Upper lobe of right lung (tissue), 1 donor: Measurements from ENCODE around the gene SLC35E2B. TPM values are rescaled to one million over a fixed set of nuclear protein-coding genes. Genes with fewer than 3 reads are reported as not detected.
A peak's percentile ranks its signal among the peaks of the same experiment; 100 is the strongest.

Source experiments
- ATAC-seq: fragments of 200-7000 bp; cut with Tn5 transposase; one replicate; pipeline ENCODE4 v1.9.1; 2020; ENCODE audit warnings: mild to moderate bottlenecking, moderate library complexity
- DNase-seq: peaks from one replicate; pipeline ENCODE4 v3.0.0-alpha.2; 2020
- H3K27ac ChIP-seq: fragments of 200-600 bp; one replicate; pipeline ENCODE4 v1.8.0; 2022
- H3K27me3 ChIP-seq: fragments of 200-600 bp; one replicate; pipeline ENCODE4 v1.8.0; 2022; ENCODE audit warnings: mild to moderate bottlenecking
- H3K36me3 ChIP-seq: fragments of 200-600 bp; one replicate; pipeline ENCODE4 v1.8.0; 2022
- H3K4me1 ChIP-seq: fragments of 200-600 bp; one replicate; pipeline ENCODE4 v1.8.0; 2022
- H3K4me3 ChIP-seq: fragments of 200-600 bp; one replicate; pipeline ENCODE4 v1.8.0; 2022; ENCODE audit warnings: mild to moderate bottlenecking
- H3K9me3 ChIP-seq: fragments of 200-600 bp; one replicate; pipeline ENCODE4 v1.8.0; 2022
- intact Hi-C: fragments of 100-400 bp; cut with DNase I; formaldehyde crosslinking; loops from one replicate; pipeline ENCODE4 v1.11.0; 2022
- total RNA-seq: library from RNA; stranded (reverse); fragmentation: NEBNext Ultra II Directional; extraction: Animal tissue kit (Norgen Biotek cat#: 25700); gene quantifications from one replicate; pipeline ENCODE4 v1.2.1, GENCODE V29; 2021
- TF ChIP-seq, protein P1 (sequence below): fragments of 200-600 bp; IDR thresholded peaks from one replicate; pipeline ENCODE4 v1.8.0; 2022; ENCODE audit warnings: antibody characterized with exemption
- donor health status: DM: no; HTN: yes; CAD: no; lungs with severe emphysema.

SLC35E2B gene
- total RNA-seq, 1 donor from 2014 or later: 49.8 TPM

DNA sequence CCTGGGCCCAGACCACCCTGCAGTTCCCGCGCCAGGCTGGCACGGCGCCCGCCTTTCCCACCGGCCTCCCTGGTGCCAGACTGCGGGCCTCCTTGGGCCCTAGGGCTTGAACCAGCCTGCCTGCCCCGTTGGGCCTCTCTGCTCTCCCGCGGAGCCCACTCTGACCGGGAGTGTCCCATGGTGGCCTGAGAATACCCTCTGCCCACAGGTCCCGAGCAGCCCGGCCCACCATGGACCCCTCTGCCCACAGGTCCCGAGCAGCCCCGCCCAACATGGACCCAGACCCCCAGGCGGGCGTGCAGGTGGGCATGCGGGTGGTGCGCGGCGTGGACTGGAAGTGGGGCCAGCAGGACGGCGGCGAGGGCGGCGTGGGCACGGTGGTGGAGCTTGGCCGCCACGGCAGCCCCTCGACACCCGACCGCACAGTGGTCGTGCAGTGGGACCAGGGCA lies 69.4 kb downstream of the SLC35E2B start:
- Histone ChIP-seq H3K36me3 (peaks cover 8% of the 10 kb centered on the region), H3K4me1 (no peaks in the 10 kb centered on the region), H3K27me3 (no peaks in the 10 kb centered on the region), H3K27ac (no peak overlapping the region), H3K4me3 (no peak overlapping the region), H3K9me3 (no peaks in the 10 kb centered on the region)
- intact Hi-C loops: no loop called here
- DNase-seq (peak; percentile 63), ATAC-seq (no peak)
- TF ChIP-seq, protein P1, sequence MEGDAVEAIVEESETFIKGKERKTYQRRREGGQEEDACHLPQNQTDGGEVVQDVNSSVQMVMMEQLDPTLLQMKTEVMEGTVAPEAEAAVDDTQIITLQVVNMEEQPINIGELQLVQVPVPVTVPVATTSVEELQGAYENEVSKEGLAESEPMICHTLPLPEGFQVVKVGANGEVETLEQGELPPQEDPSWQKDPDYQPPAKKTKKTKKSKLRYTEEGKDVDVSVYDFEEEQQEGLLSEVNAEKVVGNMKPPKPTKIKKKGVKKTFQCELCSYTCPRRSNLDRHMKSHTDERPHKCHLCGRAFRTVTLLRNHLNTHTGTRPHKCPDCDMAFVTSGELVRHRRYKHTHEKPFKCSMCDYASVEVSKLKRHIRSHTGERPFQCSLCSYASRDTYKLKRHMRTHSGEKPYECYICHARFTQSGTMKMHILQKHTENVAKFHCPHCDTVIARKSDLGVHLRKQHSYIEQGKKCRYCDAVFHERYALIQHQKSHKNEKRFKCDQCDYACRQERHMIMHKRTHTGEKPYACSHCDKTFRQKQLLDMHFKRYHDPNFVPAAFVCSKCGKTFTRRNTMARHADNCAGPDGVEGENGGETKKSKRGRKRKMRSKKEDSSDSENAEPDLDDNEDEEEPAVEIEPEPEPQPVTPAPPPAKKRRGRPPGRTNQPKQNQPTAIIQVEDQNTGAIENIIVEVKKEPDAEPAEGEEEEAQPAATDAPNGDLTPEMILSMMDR: no peak

DNA sequence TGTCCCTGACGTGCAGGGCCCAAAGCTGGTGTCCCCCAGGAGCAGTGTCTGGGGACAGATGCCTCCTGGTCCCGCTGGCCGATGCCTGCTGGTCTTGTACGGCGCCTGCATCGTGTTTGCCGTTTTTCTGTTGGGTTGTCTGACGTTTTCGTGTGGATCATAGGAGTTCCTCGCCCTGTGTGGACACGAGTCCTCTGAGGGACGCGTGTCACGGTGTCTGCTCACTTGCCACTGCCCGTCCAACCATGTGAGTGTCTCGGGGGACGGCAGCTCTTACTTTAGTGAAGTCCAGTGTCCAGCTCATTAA lies 69.9 kb downstream of the SLC35E2B start:
- peaks cover 9% of the 10 kb centered on the region for H3K36me3 ChIP-seq
- H3K27ac ChIP-seq: no peak overlapping the region
- no peaks in the 10 kb centered on the region for H3K9me3 ChIP-seq
- H3K4me3 ChIP-seq: no peak overlapping the region
- no peak for ATAC-seq
- intact Hi-C loops: no loop called here
- H3K27me3 ChIP-seq: no peaks in the 10 kb centered on the region
- TF ChIP-seq, protein P1: no peak
- no peaks in the 10 kb centered on the region for H3K4me1 ChIP-seq
- DNase-seq: no peak

DNA sequence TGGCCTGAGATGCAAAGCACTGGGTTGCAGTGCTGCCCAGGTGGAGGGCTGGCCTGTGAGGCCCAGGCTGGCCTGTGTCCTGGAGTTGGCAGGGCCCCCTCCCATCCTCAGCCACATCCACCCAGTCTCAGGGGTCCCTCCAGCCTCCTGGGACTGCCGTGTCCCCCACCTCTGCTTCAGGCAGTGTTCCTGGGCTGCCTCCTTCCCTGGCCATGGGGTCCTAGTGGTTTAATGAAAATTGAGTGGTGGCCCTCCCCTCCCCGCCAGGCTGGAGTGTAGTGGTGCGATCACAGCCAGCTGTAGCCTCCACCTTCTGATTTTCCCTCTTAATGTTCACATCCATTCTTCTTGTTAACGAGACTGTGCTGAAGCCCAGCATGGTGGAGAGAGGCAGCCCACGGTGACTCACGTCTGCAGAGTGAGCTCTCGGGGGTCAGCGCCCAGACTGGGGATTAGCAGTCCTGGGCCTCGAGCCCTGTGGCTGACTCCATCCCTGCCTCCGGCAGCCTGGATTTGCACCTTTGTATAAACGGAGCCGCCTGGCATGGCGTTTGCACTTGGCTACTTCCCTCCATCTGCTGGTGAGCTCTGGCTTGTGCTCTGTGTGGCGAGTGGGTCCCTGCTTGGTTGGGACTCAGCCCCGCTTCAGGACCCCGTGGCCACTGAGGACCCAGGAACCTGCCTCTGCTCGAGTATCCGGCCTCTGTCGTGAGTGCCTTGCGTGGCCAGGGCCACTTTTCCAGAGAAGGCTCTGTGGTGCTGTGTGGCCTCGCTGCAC lies 70.4 kb downstream of the SLC35E2B start:
- TF ChIP-seq, protein P1: no peak
- H3K27ac ChIP-seq: no peak overlapping the region
- H3K36me3 ChIP-seq: peaks cover 15% of the 10 kb centered on the region
- no peak for DNase-seq
- intact Hi-C loops: no loop called here
- ATAC-seq: no peak
- peaks cover 2% of the 10 kb centered on the region for H3K4me1 ChIP-seq
- H3K4me3 ChIP-seq: no peak overlapping the region
- no peaks in the 10 kb centered on the region for H3K27me3 ChIP-seq
- no peaks in the 10 kb centered on the region for H3K9me3 ChIP-seq

DNA sequence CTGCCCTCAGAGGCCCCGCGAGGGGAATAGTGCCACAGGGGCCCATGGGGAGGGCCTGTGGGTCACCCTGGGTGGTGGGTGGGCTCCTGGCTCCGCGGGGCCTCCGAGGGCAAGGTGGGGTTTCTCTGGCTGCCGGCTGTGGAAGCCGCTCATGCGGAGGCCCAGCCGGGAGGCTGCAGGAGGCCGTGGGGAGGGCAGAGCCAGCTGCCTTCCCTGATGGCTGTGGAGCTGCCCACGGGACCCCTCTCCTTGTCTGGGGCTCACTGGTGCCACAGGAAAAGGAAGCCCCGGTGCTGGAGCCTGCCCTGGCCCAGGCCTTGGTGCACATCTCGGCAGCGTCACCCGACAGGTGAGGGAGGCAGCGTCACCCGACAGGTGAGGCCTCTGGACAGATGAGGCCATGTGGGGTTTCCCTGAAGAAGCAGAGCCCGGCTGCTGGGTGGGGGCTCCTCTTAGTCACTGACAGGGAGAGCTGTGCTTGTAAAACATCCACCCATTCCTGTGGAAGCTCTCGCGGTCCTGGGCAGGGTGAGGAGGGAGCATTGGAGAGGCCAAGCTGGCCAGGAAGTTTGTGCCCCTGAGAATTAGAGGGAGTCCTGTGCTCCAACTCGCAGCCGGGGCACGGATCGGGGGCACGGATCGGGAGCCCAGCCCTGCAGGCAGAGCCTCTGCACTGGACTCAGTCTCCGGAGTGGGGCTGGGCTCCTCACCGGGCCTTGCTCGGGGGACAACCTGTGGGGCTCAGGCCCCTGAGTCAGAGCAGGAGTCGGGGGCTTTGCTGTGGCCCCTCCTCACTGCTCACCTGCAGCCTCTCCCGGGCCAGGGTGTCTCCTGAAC lies 71.2 kb downstream of the SLC35E2B start:
- DNase-seq (no peak), ATAC-seq (no peak)
- Histone ChIP-seq H3K9me3 (no peaks in the 10 kb centered on the region), H3K4me3 (no peak overlapping the region), H3K4me1 (peaks cover 10% of the 10 kb centered on the region), H3K27me3 (no peaks in the 10 kb centered on the region), H3K36me3 (peaks cover 15% of the 10 kb centered on the region), H3K27ac (no peak overlapping the region)
- intact Hi-C loops: no loop called here
- TF ChIP-seq, protein P1: no peak

DNA sequence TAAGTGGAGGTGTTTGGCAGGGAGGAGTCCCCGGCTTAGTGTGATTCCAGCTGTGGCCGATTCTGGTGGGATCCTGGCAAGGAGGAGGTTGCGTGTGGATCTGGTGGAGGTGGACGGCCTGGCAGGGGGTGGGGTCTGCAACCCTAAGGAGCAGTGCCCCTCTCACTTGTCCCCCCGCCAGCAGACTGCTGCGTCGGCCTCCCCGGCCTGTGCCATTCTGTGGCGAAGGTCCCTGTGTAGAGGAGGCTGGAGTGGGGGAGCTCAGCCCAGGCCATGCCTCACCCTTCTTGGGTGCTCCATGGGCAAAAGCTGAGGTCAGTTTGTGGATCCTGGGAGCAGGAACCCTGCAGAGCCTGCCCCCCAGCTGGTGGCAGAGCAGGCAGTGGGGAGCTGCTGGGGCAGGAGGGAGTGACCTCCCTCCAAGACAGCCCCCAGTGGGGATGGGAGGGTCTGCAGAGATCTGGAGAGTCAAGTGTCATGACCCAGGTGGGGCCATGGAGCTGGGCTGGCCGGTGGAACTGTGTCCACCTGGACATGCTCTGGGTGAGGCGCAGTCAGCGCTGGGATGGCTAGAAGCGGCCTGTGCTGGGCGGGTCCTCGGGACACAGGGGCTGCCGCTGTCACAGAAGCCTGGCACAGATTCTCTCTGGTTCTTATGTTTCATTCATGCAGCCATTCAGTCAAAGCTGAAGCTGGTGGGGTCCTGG lies 72.0 kb downstream of the SLC35E2B start:
- intact Hi-C loops: no loop called here
- Histone ChIP-seq H3K36me3 (peaks cover 15% of the 10 kb centered on the region), H3K4me3 (no peak overlapping the region), H3K27ac (no peak overlapping the region), H3K9me3 (no peaks in the 10 kb centered on the region), H3K4me1 (peaks cover 11% of the 10 kb centered on the region), H3K27me3 (no peaks in the 10 kb centered on the region)
- TF ChIP-seq, protein P1: no peak
- DNase-seq (no peak), ATAC-seq (no peak)
